OCI-LY1 (cell line): Measurements from ENCODE around the gene GOLGA7B.

Experiments used
- H2AFZ ChIP-seq: fragments of 200-600 bp; sonication (generic), shearing (Covaris generic); 2 replicates; pipeline ENCODE4 v1.6.0; 2014; ENCODE audit warnings: antibody characterized with exemption, mild to moderate bottlenecking, low read length
- H3F3A ChIP-seq: fragments of 200-600 bp; sonication (generic), shearing (Covaris generic); 2 replicates; pipeline ENCODE4 v1.6.0; 2014; ENCODE audit warnings: mild to moderate bottlenecking, antibody characterized with exemption, low read length, moderate library complexity; ENCODE audit not compliant: insufficient read depth
- H3K27ac ChIP-seq: fragments of 200-600 bp; sonication (generic); 2 replicates; pipeline ENCODE4 v1.5.1; 2014; ENCODE audit warnings: low read length, mixed run types, mild to moderate bottlenecking, low read depth; ENCODE audit not compliant: poor library complexity, severe bottlenecking
- H3K27me3 ChIP-seq: fragments of 200-600 bp; sonication (generic); 2 replicates; pipeline ENCODE4 v1.6.0; 2014; ENCODE audit warnings: antibody characterized with exemption, mild to moderate bottlenecking, low read length, moderate library complexity; ENCODE audit not compliant: insufficient read depth
- H3K36me3 ChIP-seq: fragments of 200-600 bp; sonication (generic); 2 replicates; pipeline ENCODE4 v1.6.1; 2014; ENCODE audit warnings: mild to moderate bottlenecking, antibody characterized with exemption, low read length, moderate library complexity, mixed read lengths; ENCODE audit not compliant: insufficient read depth
- H3K4me1 ChIP-seq: fragments of 200-600 bp; sonication (generic); 2 replicates; pipeline ENCODE4 v1.5.1; 2014; ENCODE audit warnings: mild to moderate bottlenecking, low read length, moderate library complexity; ENCODE audit not compliant: insufficient read depth, severe bottlenecking
- H3K4me2 ChIP-seq: fragments of 200-600 bp; sonication (generic), shearing (Covaris generic); 2 replicates; pipeline ENCODE4 v1.6.1; 2014; ENCODE audit warnings: low read length
- H3K4me3 ChIP-seq: fragments of 200-600 bp; sonication (generic); 2 replicates; pipeline ENCODE4 v1.5.1; 2014; ENCODE audit warnings: low read length, low read depth, mild to moderate bottlenecking, mixed read lengths; ENCODE audit not compliant: poor library complexity, severe bottlenecking
- H3K79me2 ChIP-seq: fragments of 200-600 bp; shearing (Covaris generic); 2 replicates; pipeline ENCODE4 v1.6.1; 2016; ENCODE audit warnings: mixed run types, low read length, mixed read lengths; ENCODE audit not compliant: insufficient read depth
- H3K9ac ChIP-seq: fragments of 200-600 bp; sonication (generic), shearing (Covaris generic); 2 replicates; pipeline ENCODE4 v1.6.1; 2014; ENCODE audit warnings: mild to moderate bottlenecking, low read length, mixed read lengths
- H3K9me2 ChIP-seq: fragments of 200-600 bp; sonication (generic), shearing (Covaris generic); 2 replicates; pipeline ENCODE4 v1.6.1; 2014; ENCODE audit warnings: low read depth, mild to moderate bottlenecking, low read length, mixed read lengths
- H3K9me3 ChIP-seq: fragments of 200-600 bp; shearing (Covaris generic); 2 replicates; pipeline ENCODE4 v1.6.1; 2014; ENCODE audit warnings: low read length, mixed read lengths
- H4K20me1 ChIP-seq: fragments of 200-600 bp; sonication (generic), shearing (Covaris generic); 2 replicates; pipeline ENCODE4 v1.6.0; 2016; ENCODE audit warnings: mild to moderate bottlenecking, low read length; ENCODE audit not compliant: insufficient read depth
- EZH2 ChIP-seq: fragments of 200-600 bp; sonication (generic), shearing (Covaris generic); IDR thresholded peaks from 2 replicates; pipeline ENCODE4 v1.8.0; 2017; ENCODE audit warnings: borderline replicate concordance, mixed run types, mild to moderate bottlenecking, antibody characterized with exemption, low read length, moderate library complexity, mixed read lengths
- TF ChIP-seq, protein P1 (sequence below): fragments of 200-600 bp; sonication (generic), shearing (Covaris generic); IDR thresholded peaks from 2 replicates; pipeline ENCODE4 v1.5.1; 2017; ENCODE audit warnings: mild to moderate bottlenecking, antibody characterized with exemption, low read length, moderate library complexity, mixed read lengths

The GOLGA7B gene

DNA sequence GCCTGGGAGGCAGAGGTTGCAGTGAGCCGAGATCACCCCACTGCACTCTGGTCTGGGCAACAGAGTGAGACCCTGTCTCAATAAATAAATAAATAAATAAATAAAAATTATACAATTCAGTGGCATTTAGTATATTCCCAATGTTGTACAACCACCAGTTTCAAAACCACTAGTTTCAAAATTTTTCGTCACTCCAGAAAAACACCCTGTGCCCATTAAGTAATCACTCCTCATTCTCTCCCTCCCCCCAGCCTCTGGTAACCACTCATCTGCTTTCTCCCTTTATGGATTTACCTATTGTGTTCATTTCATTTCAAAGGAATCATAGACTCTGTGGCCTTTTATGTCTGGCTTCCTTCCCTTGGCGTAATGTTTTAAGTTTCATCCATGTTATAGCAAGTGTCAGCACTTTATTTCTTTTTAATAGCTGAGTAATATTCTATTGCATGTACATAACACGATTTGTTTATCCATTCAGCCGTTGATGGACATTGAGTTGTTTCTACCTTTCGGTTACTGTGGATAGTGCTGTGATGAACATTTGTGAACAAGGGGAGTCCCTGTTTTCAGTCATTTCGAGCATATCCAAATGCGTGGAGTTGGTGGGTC is 29.4 kb upstream of the GOLGA7B start:
- no peaks in the 10 kb centered on the region for H3F3A ChIP-seq
- no peak overlapping the region for H3K4me3 ChIP-seq
- H3K36me3 ChIP-seq, result no peaks in the 10 kb centered on the region
- no peak overlapping the region for H3K9ac ChIP-seq
- no peaks in the 10 kb centered on the region for H3K4me1 ChIP-seq
- no peaks in the 10 kb centered on the region for H3K9me2 ChIP-seq
- no peaks in the 10 kb centered on the region for H3K79me2 ChIP-seq
- no peaks in the 10 kb centered on the region for H3K27me3 ChIP-seq
- no peak overlapping the region for H2AFZ ChIP-seq
- no peak overlapping the region for H3K4me2 ChIP-seq
- no peaks in the 10 kb centered on the region for H4K20me1 ChIP-seq
- TF ChIP-seq, protein P1, sequence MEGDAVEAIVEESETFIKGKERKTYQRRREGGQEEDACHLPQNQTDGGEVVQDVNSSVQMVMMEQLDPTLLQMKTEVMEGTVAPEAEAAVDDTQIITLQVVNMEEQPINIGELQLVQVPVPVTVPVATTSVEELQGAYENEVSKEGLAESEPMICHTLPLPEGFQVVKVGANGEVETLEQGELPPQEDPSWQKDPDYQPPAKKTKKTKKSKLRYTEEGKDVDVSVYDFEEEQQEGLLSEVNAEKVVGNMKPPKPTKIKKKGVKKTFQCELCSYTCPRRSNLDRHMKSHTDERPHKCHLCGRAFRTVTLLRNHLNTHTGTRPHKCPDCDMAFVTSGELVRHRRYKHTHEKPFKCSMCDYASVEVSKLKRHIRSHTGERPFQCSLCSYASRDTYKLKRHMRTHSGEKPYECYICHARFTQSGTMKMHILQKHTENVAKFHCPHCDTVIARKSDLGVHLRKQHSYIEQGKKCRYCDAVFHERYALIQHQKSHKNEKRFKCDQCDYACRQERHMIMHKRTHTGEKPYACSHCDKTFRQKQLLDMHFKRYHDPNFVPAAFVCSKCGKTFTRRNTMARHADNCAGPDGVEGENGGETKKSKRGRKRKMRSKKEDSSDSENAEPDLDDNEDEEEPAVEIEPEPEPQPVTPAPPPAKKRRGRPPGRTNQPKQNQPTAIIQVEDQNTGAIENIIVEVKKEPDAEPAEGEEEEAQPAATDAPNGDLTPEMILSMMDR, result no peak
- TF ChIP-seq EZH2, result no peak
- H3K9me3 ChIP-seq, result no peaks in the 10 kb centered on the region
- no peak overlapping the region for H3K27ac ChIP-seq

DNA sequence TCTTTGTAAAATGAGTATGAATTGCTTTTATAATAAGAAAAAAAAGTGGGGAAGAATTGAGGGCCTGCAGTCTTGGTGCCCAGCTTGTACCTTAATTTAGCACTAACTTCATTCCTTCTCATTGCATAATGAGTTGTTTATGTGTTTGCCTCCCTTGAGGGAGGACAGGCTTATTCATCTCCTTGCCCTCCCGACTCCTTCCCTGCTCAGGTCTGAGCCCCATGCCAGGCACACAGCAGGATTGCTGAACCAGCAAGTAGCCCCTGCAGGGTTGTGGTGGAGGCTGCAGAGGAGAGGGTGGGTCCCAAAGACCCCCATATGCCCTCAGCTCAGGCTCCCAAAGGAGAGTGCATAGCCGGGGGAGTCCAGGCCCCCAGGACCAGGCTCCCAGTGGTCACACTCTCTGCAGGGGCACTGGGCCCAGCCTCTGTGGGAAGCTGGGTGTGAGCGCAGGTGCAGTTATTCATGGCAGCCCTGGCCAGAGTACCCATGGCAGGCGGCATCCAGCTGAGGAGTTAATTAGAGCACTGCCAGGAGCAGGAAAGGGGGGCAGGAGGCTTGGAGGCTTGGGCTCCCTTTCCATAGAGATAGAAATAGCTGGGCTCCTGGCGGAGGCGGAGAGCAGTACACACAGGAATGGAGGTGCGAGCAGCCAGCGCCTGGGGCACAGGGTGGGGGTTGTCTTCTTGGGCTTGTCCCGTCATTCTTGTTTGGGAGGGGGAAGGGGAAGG is 28.2 kb upstream of the GOLGA7B start:
- TF ChIP-seq, protein P1, result no peak
- TF ChIP-seq EZH2, result no peak
- H3F3A ChIP-seq, result no peaks in the 10 kb centered on the region
- no peaks in the 10 kb centered on the region for H3K9me2 ChIP-seq
- no peaks in the 10 kb centered on the region for H3K79me2 ChIP-seq
- no peak overlapping the region for H3K4me2 ChIP-seq
- H3K4me1 ChIP-seq, result no peaks in the 10 kb centered on the region
- no peaks in the 10 kb centered on the region for H3K27me3 ChIP-seq
- no peak overlapping the region for H3K27ac ChIP-seq
- H3K9ac ChIP-seq, result no peak overlapping the region
- H4K20me1 ChIP-seq, result no peaks in the 10 kb centered on the region
- no peaks in the 10 kb centered on the region for H3K36me3 ChIP-seq
- H3K4me3 ChIP-seq, result no peak overlapping the region
- H2AFZ ChIP-seq, result no peak overlapping the region
- no peaks in the 10 kb centered on the region for H3K9me3 ChIP-seq

DNA sequence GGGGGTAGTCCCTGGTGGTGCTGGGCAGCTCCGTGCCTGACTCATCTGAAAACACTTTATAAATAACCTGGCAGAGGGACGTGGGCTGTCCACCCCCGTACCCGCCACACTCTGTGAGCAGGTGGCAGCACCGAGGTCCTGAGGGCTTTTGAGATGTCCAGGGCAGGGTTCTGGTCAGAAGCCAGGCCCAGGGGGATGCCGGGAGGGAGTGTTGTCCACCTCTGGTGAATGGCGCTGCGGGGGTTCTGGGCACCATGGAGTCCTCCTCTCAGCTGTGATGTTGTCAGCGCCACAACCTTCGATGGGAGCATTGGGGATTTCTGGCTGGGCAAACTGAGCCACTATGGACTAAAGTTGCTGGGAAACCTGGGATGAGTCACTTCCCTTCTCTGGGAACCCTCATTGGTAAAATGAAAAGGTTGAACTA is 27.4 kb upstream of the GOLGA7B start:
- TF ChIP-seq, protein P1, result no peak
- no peak for TF ChIP-seq EZH2
- Histone ChIP-seq H3K4me3 (no peak overlapping the region), H3K4me2 (no peak overlapping the region)

More for the DNA sequence above, 27.4 kb upstream of the GOLGA7B start:
- Histone ChIP-seq H3K27me3 (no peaks in the 10 kb centered on the region), H3K9ac (no peak overlapping the region), H4K20me1 (no peaks in the 10 kb centered on the region), H3K27ac (no peak overlapping the region), H3K9me3 (no peaks in the 10 kb centered on the region), H3K4me1 (no peaks in the 10 kb centered on the region), H3F3A (no peaks in the 10 kb centered on the region), H2AFZ (no peak overlapping the region), H3K9me2 (no peaks in the 10 kb centered on the region), H3K79me2 (no peaks in the 10 kb centered on the region), H3K36me3 (no peaks in the 10 kb centered on the region)
